SKM-1 treated with dmso at 0.1 percent for 144 hours (cell line): ENCODE results near the gene IRAK1.
"Not testable (repeated sequence)": the region's sequence is repeated elsewhere in the genome, so short reads cannot be mapped to it uniquely, and the experiment has no call there.

Experiments
- DNase-seq: peaks from one replicate; lab custom pipeline; 2025; ENCODE audit not compliant: unreplicated experiment; lab: John Stamatoyannopoulos, UW

The IRAK1 gene

DNA sequence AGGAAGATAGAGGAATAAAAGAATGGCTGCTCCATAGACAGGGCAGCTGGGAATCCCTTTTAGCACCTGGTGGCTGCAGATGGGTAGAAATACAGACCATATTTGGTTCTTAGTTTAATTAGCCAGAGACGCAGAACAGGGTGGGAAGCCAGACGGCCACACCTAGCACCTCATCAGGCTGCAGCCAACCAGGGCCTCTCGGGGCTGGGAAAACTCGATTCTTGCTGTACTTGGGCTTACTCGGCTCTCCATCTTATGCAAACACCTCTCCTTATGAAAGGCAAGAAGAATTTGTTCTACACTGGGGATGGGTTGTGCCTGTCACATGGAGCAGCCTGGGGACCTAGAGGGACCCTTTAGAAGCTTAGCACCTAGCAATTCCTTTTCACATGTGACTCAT, 19.7 kb downstream of the IRAK1 start:
- no peak for DNase-seq

DNA sequence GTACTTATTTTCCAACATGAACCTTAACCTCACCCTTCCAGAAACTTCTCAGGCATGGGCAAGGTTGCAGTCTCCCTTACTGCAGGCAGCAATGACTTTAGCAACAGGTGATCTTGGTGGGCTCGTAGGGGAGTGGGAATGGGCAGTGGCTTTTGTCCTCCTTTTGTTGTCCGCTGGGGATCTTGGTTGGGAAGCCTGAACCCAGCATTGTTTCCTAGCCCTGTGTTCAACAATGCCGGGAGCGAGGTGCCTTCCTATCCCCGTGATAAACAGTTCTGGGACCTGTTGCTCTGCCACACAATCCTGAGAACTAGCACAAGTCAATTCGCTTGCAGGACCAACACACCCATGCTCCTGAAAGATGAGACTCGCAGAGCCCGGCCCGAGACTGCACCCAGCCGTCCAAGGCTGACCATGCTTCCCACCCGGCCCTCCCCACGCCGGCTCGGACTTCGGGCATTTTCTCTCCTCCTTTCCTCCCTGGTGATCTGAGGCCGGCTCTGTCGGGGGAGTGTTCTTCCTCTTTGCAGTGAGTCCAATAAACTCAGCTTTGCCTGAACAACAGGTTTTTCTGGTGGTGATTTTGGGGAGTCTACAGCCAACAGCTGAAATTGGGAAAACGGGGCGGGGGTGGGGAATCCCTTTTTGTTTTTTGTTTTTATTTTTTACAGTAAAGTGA, 20.2 kb downstream of the IRAK1 start:
- no peak for DNase-seq

DNA sequence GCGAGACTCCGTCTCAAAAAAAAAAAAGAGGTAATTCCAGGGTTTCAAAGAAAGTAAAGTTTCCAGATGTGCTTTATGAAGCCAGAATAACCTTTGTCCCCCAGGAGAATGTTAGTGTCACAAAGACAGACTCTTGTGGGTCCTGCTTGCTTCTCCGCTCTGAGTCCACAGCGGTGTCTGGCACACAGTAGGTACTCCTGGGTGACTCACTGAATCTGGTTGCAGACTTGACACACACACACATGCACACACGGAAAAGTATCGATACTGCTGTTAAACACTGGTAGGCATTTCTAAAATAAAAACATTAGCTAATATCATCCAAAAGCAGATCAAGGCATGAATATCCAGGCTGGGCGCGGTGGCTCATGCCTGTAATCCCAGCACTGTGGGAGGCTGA, 24.2 kb downstream of the IRAK1 start:
- no peak for DNase-seq

- not testable (repeated sequence) for DNase-seq
Measured at GRCh38 chrX:153994398-153994797, 25.3 kb downstream of the IRAK1 start.

- no peak for DNase-seq
Measured at GRCh38 chrX:153993978-153994377, 25.7 kb downstream of the IRAK1 start.

- DNase-seq, result no peak
Measured at GRCh38 chrX:153993079-153993478, 26.6 kb downstream of the IRAK1 start.

DNA sequence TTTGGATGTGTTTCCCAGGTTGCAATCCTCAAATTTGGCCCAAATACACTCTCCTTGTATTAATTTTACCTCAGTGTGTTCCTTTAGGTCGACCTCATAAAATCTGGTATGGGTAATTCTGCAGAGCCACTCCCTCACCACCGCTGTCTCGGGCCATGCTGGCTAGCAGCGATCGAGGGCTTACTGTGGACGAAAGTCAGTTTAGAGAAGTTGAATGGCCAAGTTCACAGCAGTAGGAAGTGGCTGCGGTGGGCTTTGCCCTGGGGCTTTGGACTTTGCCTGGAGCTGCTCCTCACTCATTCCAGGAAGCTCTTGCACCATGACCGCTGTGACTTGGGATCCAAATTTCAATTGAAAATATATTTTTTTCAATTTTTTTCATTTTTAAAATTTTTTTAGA, 27.5 kb downstream of the IRAK1 start:
- no peak for DNase-seq

DNA sequence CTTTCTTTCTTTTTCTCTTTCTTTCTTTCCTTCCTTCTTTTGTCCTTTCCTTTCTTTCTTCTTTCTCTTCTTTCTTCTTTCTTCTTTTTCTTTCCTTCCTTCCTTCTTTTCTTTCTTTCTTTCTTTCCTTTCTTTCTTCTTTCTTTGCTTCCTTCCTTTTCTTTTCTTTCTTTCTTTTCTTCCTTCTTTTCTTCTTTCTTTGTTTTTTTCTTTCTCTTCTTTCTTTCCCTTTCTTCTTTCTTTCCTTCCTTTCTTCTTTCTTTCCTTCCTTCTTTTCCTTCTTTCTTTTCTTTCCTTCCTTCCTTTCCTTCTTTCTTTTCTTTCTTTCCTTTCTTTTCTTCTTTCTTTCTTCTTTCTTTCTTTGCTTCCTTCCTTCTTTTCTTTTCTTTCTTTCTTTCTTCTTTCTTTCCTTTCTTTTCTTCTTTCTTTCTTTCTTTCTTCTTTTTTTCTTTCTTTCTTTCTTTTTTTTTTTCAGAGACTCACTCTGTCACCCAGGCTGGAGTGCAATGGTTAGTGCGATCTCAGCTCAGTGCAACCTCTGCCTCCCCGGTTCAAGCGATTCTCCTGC, 28.6 kb downstream of the IRAK1 start:
- DNase-seq, result no peak

DNA sequence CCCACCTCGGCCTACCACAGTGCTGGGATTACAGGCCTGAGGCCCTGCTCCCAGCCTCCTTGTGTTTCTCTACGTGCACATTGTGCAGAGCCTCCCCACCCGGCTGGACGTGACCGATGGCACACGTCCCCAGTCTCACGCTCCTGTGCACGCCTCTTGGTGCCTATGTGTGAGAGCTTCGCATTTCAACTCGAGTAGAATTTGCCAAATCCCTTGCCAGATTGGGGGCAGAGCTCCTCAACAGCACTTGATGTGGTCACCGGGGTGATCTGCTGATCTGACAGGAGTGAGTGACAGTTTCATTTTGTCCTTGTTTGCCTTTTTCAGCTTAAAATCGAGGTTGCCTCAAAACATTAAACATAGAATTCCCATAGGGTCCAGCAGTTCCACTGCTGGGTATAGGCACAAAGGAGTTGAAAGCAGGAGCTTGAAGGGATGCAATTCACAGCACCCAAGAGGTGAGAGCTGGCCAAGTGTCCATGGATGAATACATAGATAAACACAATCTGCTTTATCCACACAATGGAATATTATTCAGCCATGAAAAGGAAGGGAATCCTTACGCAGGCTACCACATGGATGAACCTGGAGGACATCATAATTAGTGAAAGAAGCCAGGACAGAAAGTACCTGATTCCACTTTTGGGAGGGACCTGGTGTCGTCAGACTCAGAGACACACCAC, 29.6 kb downstream of the IRAK1 start:
- no peak for DNase-seq

DNA sequence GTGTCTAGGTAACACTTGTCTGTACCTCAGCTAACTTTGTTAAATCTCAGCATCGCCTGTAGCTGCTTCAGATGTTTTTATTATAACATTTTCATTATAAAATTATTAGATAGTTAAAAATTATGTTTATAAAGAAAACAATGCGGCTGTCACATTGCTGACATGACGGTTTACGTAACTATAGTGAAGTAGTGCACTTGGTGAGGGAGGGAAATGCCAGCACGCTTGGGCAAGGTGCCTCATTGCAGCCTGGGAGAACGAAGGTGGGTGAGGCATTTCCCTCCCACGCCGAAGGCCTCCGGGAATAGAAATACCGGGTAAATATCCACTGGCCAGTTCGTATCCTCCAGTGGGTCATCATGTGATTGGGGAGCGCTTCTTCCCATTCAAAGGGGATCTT, 31.2 kb downstream of the IRAK1 start:
- DNase-seq, result no peak

DNA sequence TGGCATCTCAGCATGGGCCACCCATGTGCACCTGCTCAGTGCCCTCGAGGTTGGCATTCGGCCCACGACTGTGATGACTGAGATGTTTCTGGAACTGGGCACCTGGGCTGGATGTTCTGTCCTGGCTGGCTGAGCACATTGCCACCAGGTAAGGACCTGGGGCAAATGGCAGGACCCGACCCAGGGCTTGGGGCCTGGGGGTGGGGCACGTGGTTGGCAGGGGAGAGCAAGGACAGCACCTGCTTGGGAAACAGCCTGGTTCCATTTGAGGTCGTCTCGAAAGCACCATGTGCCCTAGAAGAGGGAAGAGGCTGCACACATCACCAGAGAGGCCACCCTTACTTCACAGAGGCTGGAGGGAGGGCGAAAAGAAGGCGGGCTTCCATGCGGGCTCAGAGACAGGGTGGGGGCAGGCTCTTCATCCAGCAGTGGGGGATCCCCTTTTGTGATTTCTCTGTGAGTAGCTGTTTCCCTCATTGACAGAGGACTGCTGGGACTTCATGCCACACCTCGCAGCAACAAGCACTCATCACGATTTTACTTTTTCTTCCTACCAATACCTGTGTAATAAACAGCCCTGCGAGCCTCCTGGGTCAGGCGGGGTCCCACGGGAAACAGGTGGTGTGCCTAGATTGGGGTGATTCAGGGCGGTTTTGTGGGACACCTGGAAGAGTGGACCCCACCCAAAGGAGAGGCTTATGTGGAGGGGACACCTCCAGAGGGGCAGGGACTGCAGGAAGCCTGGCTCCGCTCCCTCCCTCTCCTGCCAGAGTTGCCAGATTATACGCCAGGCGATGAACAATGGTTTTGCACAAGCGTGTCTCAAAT, 35.1 kb downstream of the IRAK1 start:
- DNase-seq, result no peak

- no peak for DNase-seq
Measured at GRCh38 chrX:153983321-153983801, 36.3 kb downstream of the IRAK1 start.

DNA sequence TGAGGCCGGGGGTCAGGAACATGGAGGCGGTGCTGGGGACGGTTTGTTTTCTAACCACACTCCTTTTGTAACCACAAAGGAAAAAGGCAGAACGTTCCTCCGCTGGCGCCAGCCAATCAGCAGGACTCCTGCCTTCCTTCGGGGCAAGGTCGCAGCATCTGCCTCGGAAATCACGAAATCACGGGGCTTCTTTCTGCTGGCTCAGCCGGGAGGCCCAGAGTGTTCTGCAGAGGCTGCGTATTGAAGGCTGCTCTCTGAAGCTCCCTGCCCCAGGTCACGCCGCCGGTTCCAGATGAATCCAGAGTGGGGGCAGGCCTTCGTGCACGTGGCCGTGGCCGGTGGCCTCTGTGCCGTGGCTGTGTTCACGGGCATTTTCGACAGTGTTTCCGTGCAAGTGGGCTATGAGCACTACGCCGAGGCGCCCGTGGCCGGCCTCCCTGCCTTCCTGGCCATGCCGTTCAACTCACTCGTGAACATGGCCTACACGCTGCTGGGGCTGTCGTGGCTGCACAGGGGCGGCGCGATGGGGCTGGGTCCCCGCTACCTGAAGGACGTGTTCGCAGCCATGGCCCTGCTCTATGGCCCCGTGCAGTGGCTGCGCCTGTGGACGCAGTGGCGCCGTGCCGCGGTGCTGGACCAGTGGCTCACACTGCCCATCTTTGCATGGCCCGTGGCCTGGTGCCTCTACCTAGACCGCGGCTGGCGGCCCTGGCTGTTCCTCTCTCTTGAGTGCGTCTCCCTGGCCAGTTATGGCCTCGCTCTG, 37.8 kb downstream of the IRAK1 start:
- DNase-seq, result no peak

- DNase-seq, result no peak
Measured at GRCh38 chrX:153981231-153981630, 38.5 kb downstream of the IRAK1 start.

GRCh38 chrX:153980394-153980793, 39.3 kb downstream of the IRAK1 start:
- DNase-seq, result not testable (repeated sequence)

DNA sequence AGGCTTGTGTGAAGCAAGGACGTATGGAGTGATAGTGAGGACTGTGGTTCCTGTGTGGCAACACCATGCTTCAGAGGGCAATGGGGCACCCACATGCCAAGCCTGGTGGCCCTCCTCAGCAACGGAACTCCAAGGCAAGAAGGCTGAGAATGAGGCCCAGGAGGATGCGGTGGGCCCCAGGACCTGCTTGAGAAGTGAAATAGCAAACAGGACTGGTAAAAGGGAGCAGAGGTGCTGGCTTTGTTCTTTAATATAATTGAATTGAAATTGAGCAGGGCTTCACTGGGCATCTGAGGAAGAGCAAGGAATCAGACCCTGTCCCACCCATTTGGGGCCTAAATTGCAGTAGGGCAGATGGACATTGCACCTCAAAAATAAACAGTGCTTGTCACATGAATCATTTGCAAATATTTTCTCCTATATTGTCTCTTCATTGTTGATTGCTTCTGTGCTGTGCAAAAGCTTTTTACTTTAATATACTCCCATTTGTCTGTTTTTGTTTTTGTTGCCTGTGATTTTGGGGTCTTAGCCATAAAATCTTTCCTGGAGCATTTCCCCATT, 44.9 kb downstream of the IRAK1 start:
- no peak for DNase-seq

GRCh38 chrX:153974003-153974725, 45.5 kb downstream of the IRAK1 start:
- DNase-seq, result no peak

- DNase-seq, result no peak
Measured at GRCh38 chrX:153973127-153974002, 46.3 kb downstream of the IRAK1 start.
